ENCODE measurements around the gene IQGAP2. TPM values are rescaled to one million over a fixed set of nuclear protein-coding genes. Genes with fewer than 3 reads are reported as not detected.

The IQGAP2 gene
- polyA plus RNA-seq, 1 donor = 8.2 TPM

DNA sequence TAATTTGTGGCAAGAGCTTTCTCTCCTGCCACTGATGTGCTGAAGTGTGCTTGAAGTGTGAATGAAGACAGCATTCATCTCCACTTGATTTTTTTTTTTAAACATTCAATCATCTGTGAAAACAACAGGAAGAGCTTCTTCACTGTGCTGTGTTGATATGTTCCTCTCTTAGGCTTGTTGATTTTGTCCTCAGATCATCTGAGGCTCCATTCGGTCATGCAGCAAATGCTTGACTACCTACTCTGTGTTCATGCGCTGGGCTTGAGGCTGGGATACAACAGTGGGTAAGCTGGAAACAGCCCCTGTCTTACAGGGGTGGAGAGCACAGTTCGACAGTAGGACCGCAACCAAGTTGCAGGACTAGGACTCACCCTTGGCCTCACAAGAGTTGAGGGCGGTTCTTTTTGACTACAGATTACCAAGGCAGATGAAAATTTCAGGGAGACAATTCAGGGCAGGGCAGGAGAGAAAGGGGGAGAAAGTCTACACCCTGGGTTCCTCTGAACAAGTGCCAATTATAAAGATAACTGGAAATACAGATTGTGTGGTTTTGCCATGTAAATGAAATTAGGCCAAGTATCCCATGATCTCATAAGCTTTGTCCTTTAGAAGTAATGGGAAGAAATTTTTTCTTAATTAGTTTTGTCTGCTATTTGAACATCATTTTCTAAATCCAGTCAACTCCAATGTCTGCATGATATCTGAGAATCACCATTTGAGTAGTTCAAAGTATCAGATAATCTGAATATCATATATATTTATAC lies 281.9 kb downstream of the IQGAP2 start:
- DNase-seq (ENCODE audit: low read depth) = no peak

DNA sequence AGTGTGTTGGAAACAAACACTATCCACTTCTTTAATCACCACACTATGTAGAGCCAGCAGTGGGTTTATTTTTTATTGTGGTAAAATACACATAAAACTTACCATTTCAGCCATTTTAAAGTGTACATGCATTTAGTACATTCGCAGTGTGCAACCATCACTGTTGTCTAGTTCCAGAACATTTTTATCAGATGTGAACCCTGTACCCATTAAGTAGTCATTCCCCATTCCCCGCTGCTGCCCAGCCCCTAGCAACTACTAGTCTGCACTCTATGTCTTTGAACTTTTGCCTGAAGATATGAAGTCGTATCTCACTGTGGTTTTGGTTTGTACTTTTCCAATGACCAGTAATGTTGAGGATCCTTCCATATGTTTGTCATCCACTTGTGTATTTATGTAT lies 282.6 kb downstream of the IQGAP2 start:
- DNase-seq (ENCODE audit: low read depth) = no peak

- DNase-seq (ENCODE audit: low read depth) = no peak
Measured at GRCh38 chr5:76688212-76688611, 285.1 kb downstream of the IQGAP2 start.

- DNase-seq (ENCODE audit: low read depth) = no peak
Measured at GRCh38 chr5:76688836-76689235, 285.8 kb downstream of the IQGAP2 start.

- no peak for DNase-seq (ENCODE audit: low read depth)
Measured at GRCh38 chr5:76689321-76690036, 286.4 kb downstream of the IQGAP2 start.

DNA sequence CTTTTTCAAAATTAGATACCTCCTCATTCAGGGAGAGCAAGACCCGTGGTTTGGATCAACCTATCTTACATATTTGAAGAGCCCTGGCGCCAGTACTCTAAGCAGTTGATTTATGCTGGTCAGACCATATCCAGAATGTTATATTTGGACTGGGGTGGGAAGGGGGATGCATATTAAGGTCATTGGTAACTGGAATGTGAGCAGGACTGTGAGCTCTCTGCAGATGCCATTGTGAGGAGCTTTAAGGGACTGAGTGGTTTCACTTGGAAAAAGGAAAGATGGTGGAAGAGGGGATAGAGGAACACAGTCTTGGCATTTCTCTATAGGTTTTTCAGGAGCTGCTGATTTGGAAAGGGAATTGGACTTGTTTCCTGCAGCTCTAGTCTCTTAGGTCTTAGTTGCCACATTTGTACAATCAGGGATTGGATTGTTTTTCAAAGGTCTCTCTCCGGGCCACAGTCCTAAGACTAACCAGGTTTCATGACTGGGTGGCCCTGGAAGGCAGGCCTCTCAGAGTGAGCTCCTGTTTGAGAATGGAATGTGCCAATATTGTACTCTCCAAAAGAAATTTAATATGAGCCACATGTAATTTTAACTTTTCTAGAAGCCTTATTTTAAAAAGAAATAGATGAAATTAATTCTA lies 287.1 kb downstream of the IQGAP2 start:
- DNase-seq (ENCODE audit: low read depth) = no peak

DNA sequence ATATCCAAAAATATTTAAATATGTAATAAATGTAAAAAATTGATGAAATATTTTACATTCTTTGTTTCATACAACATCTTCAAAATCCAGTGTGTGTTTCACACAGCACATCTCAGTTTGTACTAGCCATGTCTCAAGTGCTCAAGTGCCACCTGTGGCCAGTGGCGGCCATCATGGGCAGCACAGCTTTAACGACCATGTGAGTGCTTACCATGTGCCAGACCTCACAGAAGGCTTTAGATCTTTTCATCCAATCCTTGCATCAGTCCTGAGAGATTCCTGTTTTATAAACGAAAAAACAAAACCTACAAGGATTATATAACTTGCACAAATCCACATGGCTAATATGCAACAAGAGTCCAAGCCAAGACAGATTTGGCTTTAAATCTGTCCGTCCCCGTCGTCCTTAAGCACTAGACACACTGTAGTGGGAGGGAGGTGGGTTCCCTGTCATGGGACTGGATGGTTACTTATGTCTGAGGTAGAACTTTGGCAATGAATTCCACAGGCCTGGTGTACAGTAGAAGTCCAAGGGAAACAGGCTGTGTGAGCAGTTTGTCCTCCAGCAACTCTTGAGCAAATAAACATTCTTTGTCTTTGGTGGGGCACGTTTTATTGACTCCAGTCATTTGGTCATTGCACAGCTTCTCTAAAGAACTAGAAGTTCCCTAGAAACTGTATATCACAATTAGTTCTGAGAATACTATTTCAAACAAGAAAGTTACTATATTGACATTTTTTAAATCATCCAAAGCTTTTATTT lies 287.8 kb downstream of the IQGAP2 start:
- no peak for DNase-seq (ENCODE audit: low read depth)

GRCh38 chr5:76691467-76692273 lies 288.6 kb downstream of the IQGAP2 start:
- DNase-seq (ENCODE audit: low read depth) = no peak

DNA sequence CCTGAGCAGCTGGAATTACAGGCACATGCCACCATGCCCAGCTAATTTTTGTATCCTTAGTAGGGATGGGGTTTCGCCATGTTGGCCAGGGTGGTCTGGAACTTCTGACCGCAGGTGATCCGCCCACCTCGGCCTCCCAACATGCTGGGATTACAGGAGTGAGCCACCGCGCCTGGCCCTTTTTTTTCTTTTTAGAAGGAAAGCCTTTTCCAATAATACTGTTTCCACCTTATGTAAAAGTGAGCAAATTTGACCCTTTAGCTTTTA lies 289.1 kb downstream of the IQGAP2 start:
- DNase-seq (ENCODE audit: low read depth) = no peak

GRCh38 chr5:76692651-76693050 lies 289.6 kb downstream of the IQGAP2 start:
- DNase-seq (ENCODE audit: low read depth) = no peak

DNA sequence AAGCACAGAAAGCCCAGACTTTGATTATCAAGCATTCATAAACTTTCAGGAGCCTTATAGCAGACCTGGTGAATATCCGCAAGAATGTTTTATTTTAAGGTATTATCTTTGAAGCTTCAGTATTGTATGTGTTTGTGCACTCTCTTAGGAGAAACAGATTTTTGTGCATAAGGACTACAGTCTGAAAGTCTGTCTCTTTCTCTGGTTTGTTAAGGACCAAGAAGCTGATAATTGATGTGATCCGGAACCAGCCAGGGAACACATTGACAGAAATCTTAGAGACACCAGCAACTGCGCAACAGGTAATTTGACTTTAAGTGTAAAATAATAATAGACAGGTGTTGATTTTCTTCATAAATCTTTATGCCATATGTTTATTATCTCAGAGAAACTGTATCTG lies 290.1 kb downstream of the IQGAP2 start:
- no peak for DNase-seq (ENCODE audit: low read depth)

GRCh38 chr5:76694317-76694716 lies 291.2 kb downstream of the IQGAP2 start:
- DNase-seq (ENCODE audit: low read depth) = no peak

DNA sequence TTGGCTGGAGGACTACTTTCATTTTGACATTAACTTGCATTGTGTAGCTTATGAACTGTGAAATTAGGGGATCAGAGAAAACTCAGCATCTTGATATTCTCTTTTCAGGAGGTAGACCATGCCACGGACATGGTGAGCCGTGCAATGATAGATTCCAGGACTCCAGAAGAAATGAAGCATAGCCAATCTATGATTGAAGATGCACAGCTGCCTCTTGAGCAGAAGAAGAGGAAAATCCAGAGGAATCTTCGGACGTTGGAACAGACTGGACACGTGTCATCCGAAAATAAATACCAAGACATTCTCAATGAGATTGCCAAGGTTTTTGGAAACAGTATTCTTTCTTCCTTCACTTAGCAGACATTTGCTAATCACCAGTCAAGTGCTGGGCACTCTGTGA lies 292.3 kb downstream of the IQGAP2 start:
- no peak for DNase-seq (ENCODE audit: low read depth)

GRCh38 chr5:76696251-76696650 lies 293.2 kb downstream of the IQGAP2 start:
- DNase-seq (ENCODE audit: low read depth) = no peak

GRCh38 chr5:76697670-76698069 lies 294.6 kb downstream of the IQGAP2 start:
- no peak for DNase-seq (ENCODE audit: low read depth)

- no peak for DNase-seq (ENCODE audit: low read depth)
Measured at GRCh38 chr5:76700571-76700970, 297.5 kb downstream of the IQGAP2 start.

GRCh38 chr5:76701298-76701697 lies 298.2 kb downstream of the IQGAP2 start:
- DNase-seq (ENCODE audit: low read depth) = no peak

- no peak for DNase-seq (ENCODE audit: low read depth)
Measured at GRCh38 chr5:76703707-76704106, 300.6 kb downstream of the IQGAP2 start.

DNA sequence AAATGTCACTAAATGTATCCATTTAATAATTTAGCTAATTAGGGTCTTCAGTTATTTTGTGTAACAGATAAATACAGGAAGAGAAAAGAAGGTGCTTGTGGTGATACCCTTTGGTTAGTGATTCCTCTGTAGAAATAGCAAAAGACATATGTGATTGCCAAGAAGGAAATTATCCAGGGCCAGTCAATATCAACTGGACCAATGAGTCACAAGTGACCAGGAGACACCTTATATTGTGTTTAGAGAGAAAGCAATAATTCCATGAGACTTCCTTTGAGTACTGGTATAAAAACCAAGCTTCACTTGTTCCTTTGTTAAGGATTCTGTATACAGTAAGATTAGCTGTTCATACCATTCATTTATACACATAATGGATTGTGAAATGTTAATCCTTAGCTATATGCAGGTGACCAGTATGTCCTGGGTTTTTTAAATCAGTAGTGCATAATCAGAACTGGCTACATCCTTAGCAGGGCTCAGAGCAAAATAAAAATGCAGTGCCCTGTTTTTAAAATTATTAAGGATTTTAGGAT lies 301.1 kb downstream of the IQGAP2 start:
- DNase-seq (ENCODE audit: low read depth) = no peak

DNA sequence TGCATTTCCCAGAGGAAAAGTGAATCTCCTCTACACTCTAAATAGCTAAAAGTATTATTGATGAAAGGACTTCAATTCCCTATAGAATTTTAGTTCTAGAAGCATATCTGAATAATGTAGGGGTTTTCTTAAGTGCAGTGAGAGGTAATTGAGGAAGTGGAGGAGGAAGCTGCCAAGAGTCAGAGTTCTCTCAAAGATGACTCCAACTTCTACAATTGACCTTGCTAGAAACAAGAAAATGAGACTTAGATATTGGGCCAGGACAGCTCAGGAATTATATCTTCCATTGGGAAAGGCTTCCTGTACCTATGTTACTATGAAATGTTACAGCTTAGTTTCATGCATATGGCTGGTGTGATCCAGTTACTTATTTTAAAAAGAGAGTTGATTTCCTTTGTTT lies 302.5 kb downstream of the IQGAP2 start:
- DNase-seq (ENCODE audit: low read depth) = no peak

- no peak for DNase-seq (ENCODE audit: low read depth)
Measured at GRCh38 chr5:76709762-76710161, 306.7 kb downstream of the IQGAP2 start.
